HepG2 (cell line): ENCODE results near the gene BACH1. TPM values are rescaled to one million over a fixed set of nuclear protein-coding genes. Genes with fewer than 3 reads are reported as not detected.

ENCODE experiments used
- BRCA1 ChIP-seq: sonication (generic); formaldehyde crosslinking; IDR thresholded peaks from 2 replicates; pipeline ENCODE4 v1.4.0; 2020; ENCODE audit warnings: missing genetic modification reagents
- EHMT2 ChIP-seq: fragments of 200-600 bp; sonication (generic); IDR thresholded peaks from 2 replicates; pipeline ENCODE4 v1.7.0; 2017; ENCODE audit warnings: antibody characterized with exemption, low read depth, low read length, borderline replicate concordance
- GATA4 ChIP-seq: sonication (generic); IDR thresholded peaks from 2 replicates; pipeline ENCODE4 v1.6.1; 2016; ENCODE audit warnings: antibody characterized with exemption, low read depth, borderline replicate concordance
- GMEB1 ChIP-seq: sonication (generic); formaldehyde crosslinking; IDR thresholded peaks from 2 replicates; pipeline ENCODE4 v1.5.1; 2020; ENCODE audit warnings: missing genetic modification reagents, mild to moderate bottlenecking, borderline replicate concordance
- HOXA3 ChIP-seq: sonication (generic); formaldehyde crosslinking; IDR thresholded peaks from 2 replicates; pipeline ENCODE4 v1.5.0; 2020; ENCODE audit warnings: missing genetic modification reagents
- MTA3 ChIP-seq: sonication (generic); formaldehyde crosslinking; IDR thresholded peaks from 2 replicates; pipeline ENCODE4 v1.4.0; 2020; ENCODE audit warnings: missing genetic modification reagents
- MYPOP ChIP-seq: sonication (generic); formaldehyde crosslinking; IDR thresholded peaks from 2 replicates; pipeline ENCODE4 v1.8.1; 2023; ENCODE audit warnings: mild to moderate bottlenecking, moderate library complexity, missing genetic modification reagents
- NFE2L2 ChIP-seq: fragments of 150-350 bp; IDR thresholded peaks from 2 replicates; pipeline ENCODE4 v1.6.1; 2014; ENCODE audit warnings: low read length
- NRL ChIP-seq: sonication (generic); formaldehyde crosslinking; IDR thresholded peaks from 2 replicates; pipeline ENCODE4 v1.5.0; 2020; ENCODE audit warnings: missing genetic modification reagents, mild to moderate bottlenecking, moderate library complexity, borderline replicate concordance
- PHF8 ChIP-seq: sonication (generic); formaldehyde crosslinking; IDR thresholded peaks from 2 replicates; pipeline ENCODE4 v1.5.0; 2020; ENCODE audit warnings: missing genetic modification reagents
- SIN3A ChIP-seq: IDR thresholded peaks from 2 replicates; pipeline ENCODE4 v1.6.1; 2011; ENCODE audit warnings: low read depth, mild to moderate bottlenecking, control low read depth, low read length, borderline replicate concordance
- SOX5 ChIP-seq: IDR thresholded peaks from 2 replicates; pipeline ENCODE4 v1.6.1; 2016; ENCODE audit warnings: borderline replicate concordance
- TCF12 ChIP-seq, 2 experiments: fragments of 450-650 bp in 1 of 2; sonication (generic) in 1 of 2; formaldehyde crosslinking in 1 of 2; IDR thresholded peaks; 2 replicates each; pipeline versions ENCODE4 v1.6.1 to v1.8.0; 2017 to 2022; ENCODE audit warnings: antibody characterized with exemption in 1 of 2, mild to moderate bottlenecking in 1 of 2, missing genetic modification reagents in 1 of 2, moderate library complexity in 1 of 2
- THAP9 ChIP-seq: sonication (generic); formaldehyde crosslinking; IDR thresholded peaks from 2 replicates; pipeline ENCODE4; 2020; ENCODE audit warnings: missing genetic modification reagents, mild to moderate bottlenecking, borderline replicate concordance
- TP53 ChIP-seq: sonication (generic); formaldehyde crosslinking; conservative IDR thresholded peaks from 2 replicates; pipeline ENCODE4 v1.4.0; 2020; ENCODE audit warnings: missing genetic modification reagents
- YEATS4 ChIP-seq: sonication (generic); formaldehyde crosslinking; IDR thresholded peaks from 2 replicates; pipeline ENCODE4 v1.4.0; 2020; ENCODE audit warnings: missing genetic modification reagents, borderline replicate concordance
- ZBTB38 ChIP-seq: sonication (generic); formaldehyde crosslinking; IDR thresholded peaks from 2 replicates; pipeline ENCODE4 v1.5.1; 2020; ENCODE audit warnings: mild to moderate bottlenecking, missing genetic modification reagents
- ZNF547 ChIP-seq: sonication (generic); formaldehyde crosslinking; IDR thresholded peaks from 2 replicates; pipeline ENCODE4 v1.5.1; 2020; ENCODE audit warnings: mild to moderate bottlenecking, missing genetic modification reagents
- ZNF562 ChIP-seq: sonication (generic); formaldehyde crosslinking; IDR thresholded peaks from 2 replicates; pipeline ENCODE4 v1.8.0; 2022; ENCODE audit warnings: missing genetic modification reagents, borderline replicate concordance
- ZNF607 ChIP-seq: sonication (generic); formaldehyde crosslinking; IDR thresholded peaks from 2 replicates; pipeline ENCODE4 v1.5.1; 2020; ENCODE audit warnings: missing genetic modification reagents, mild to moderate bottlenecking, borderline replicate concordance
- polyA plus RNA-seq, 8 experiments: library from polyadenylated mRNA; depleted of rRNA in 3 of 8; stranded (reverse) in 7 of 8; unstranded in 1 of 8; fragments of >200 nt; fragmentation: Illumina TruSeq in 4 of 8; extraction: Trizol in 4 of 8; gene quantifications; 2 replicates each; pipeline versions ENCODE4 v1.2.1 to v1.2.3, GENCODE V29; 2011 to 2016; ENCODE audit warnings: low read depth in 4 of 8, missing spikeins in 1 of 8, mixed read lengths in 1 of 8; ENCODE audit not compliant: insufficient read depth in 1 of 8
- total RNA-seq, 5 experiments: library from RNA; depleted of rRNA; stranded (reverse); fragments of >200 nt; fragmentation: Illumina TruSeq; extraction: Trizol; gene quantifications; 2 replicates each; pipeline ENCODE4 v1.2.3, GENCODE V29; 2016; ENCODE audit warnings: low read depth in 1 of 5
- TF ChIP-seq, protein P1 (sequence below): sonication (generic); formaldehyde crosslinking; IDR thresholded peaks from 2 replicates; pipeline ENCODE4 v1.5.0; 2020; ENCODE audit warnings: missing genetic modification reagents, mild to moderate bottlenecking, borderline replicate concordance
- TF ChIP-seq, protein P2 (sequence below): conservative IDR thresholded peaks from 2 replicates; pipeline ENCODE4 v1.6.1; 2018; ENCODE audit warnings: missing genetic modification reagents

BACH1 gene
- total and polyA plus RNA-seq, 2 of the 13 experiments (the other 11 are each of a cell fraction or from before 2014, with no cell fraction given), result 16.5 to 51.7 TPM

DNA sequence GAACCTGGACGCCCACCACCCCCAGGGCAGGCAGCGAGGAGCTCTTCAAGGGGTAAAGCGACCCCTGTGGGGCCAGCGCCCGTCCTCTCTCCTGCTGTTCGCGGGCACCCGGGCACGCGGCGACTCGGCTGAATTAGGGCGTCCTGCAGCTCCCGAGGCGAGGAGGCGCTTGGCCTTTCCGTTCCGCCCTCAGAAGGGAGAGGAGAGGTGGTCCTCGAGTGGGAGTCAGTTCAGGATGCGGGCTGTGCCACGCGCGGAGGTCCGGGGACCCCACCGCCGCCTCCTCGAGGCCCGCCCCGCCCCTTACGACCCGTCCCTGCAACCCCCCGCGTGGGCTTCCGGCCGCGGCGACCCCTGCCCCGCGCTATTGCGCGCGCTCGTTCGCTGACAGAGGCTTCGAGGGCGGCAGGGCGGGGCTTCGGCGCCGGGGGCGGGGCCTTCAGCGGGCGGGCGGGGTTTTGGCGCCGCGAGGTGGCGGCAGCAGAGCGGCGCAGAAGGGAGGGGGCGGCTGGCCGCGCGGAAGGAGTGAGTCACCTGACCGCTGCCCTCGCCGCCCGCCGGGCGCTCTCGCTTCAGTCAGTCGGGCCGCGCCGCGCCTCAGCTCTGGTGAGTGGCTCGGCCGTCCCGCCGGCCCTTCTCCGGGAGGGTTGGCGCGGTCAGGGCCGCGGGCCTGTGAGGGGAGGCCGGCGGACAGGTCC is at the start of gene BACH1 (continued):
- TF ChIP-seq THAP9 (CRISPR knock-in tag) (no peak), SOX5 (CRISPR knock-in tag) (no peak), PHF8 (CRISPR knock-in tag) (peak; percentile 83), MTA3 (CRISPR knock-in tag) (no peak), MYPOP (CRISPR knock-in tag) (no peak), ZNF607 (CRISPR knock-in tag) (no peak), TP53 (CRISPR knock-in tag) (no peak), BRCA1 (CRISPR knock-in tag) (no peak), NRL (CRISPR knock-in tag) (no peak), ZNF547 (no peak; the same call in 1 of the 2 replicates), YEATS4 (peak; percentile 79), TCF12 (IDR thresholded peaks at IDR 0.05) (no peak), TCF12 (CRISPR knock-in tag; IDR thresholded peaks at IDR 0.05) (0 out of 2 replicates have a peak, but pooled peaks have one; percentile 20), GATA4 (no peak; the same call in 1 of the 2 replicates), EHMT2 (no peak), SIN3A (peak; percentile 28; the same call in 1 of the 2 replicates), GMEB1 (CRISPR knock-in tag) (peak; percentile 45; the same call in 1 of the 2 replicates), ZBTB38 (CRISPR knock-in tag) (0 out of 2 replicates have a peak, but pooled peaks have one; percentile 59), NFE2L2 (no peak), HOXA3 (CRISPR knock-in tag) (peak; percentile 11), ZNF562 (CRISPR knock-in tag) (no peak)
- TF ChIP-seq, protein P1, sequence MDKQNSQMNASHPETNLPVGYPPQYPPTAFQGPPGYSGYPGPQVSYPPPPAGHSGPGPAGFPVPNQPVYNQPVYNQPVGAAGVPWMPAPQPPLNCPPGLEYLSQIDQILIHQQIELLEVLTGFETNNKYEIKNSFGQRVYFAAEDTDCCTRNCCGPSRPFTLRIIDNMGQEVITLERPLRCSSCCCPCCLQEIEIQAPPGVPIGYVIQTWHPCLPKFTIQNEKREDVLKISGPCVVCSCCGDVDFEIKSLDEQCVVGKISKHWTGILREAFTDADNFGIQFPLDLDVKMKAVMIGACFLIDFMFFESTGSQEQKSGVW, result no peak
- TF ChIP-seq, protein P2, sequence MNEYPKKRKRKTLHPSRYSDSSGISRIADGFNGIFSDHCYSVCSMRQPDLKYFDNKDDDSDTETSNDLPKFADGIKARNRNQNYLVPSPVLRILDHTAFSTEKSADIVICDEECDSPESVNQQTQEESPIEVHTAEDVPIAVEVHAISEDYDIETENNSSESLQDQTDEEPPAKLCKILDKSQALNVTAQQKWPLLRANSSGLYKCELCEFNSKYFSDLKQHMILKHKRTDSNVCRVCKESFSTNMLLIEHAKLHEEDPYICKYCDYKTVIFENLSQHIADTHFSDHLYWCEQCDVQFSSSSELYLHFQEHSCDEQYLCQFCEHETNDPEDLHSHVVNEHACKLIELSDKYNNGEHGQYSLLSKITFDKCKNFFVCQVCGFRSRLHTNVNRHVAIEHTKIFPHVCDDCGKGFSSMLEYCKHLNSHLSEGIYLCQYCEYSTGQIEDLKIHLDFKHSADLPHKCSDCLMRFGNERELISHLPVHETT, result no peak
